GM10248 (cell line): Measurements from ENCODE around the gene DEDD2.

ENCODE experiments used
- CTCF ChIA-PET: fragments of 300-600 bp; sonication (Branson Sonifier 250); formaldehyde crosslinking; extraction: SDS; loops from one replicate; lab custom pipeline; 2021; ENCODE audit warnings: antibody characterized with exemption; lab: Yijun Ruan, JAX
- POLR2A ChIA-PET: fragments of 350-650 bp; sonication (Branson Sonifier 250); formaldehyde crosslinking; extraction: SDS; loops from one replicate; lab custom pipeline; 2020; ENCODE audit warnings: antibody characterized with exemption; lab: Yijun Ruan, JAX
- DNase-seq: peaks from one replicate; pipeline ENCODE4 v3.0.0; 2012; ENCODE audit errors: extremely low spot score
- TF ChIP-seq, protein P1 (sequence below): IDR thresholded peaks from 2 replicates; pipeline ENCODE4 v1.5.1; 2012; ENCODE audit warnings: mild to moderate bottlenecking, low read depth; ENCODE audit errors: extremely low read depth, missing control alignments, control extremely low read depth

DEDD2 gene

GRCh38 chr19:42251572-42252358 is 34.3 kb upstream of the DEDD2 start:
- POLR2A ChIA-PET = interaction anchor here (0.6 kb wide), 1 partner anchor 53 kb away, joined by 7 read pairs; no protein-coding TSS in a partner anchor
- no peak for DNase-seq
- CTCF ChIA-PET = interaction anchor here (1.0 to 1.2 kb wide), 3 partner anchors 9 to 45 kb away, joined by 3 to 5 read pairs (median 4); no protein-coding TSS in a partner anchor
- TF ChIP-seq, protein P1, sequence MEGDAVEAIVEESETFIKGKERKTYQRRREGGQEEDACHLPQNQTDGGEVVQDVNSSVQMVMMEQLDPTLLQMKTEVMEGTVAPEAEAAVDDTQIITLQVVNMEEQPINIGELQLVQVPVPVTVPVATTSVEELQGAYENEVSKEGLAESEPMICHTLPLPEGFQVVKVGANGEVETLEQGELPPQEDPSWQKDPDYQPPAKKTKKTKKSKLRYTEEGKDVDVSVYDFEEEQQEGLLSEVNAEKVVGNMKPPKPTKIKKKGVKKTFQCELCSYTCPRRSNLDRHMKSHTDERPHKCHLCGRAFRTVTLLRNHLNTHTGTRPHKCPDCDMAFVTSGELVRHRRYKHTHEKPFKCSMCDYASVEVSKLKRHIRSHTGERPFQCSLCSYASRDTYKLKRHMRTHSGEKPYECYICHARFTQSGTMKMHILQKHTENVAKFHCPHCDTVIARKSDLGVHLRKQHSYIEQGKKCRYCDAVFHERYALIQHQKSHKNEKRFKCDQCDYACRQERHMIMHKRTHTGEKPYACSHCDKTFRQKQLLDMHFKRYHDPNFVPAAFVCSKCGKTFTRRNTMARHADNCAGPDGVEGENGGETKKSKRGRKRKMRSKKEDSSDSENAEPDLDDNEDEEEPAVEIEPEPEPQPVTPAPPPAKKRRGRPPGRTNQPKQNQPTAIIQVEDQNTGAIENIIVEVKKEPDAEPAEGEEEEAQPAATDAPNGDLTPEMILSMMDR = no peak

GRCh38 chr19:42250666-42251531 is 33.4 kb upstream of the DEDD2 start:
- POLR2A ChIA-PET = interaction anchor here (0.5 to 0.6 kb wide), 2 partner anchors 53 to 63 kb away, joined by 7 to 9 read pairs; no protein-coding TSS in a partner anchor
- CTCF ChIA-PET = interaction anchor here (1.2 kb wide), 1 partner anchor 8 kb away, joined by 5 read pairs; no protein-coding TSS in a partner anchor
- TF ChIP-seq, protein P1 = no peak
- DNase-seq = no peak

DNA sequence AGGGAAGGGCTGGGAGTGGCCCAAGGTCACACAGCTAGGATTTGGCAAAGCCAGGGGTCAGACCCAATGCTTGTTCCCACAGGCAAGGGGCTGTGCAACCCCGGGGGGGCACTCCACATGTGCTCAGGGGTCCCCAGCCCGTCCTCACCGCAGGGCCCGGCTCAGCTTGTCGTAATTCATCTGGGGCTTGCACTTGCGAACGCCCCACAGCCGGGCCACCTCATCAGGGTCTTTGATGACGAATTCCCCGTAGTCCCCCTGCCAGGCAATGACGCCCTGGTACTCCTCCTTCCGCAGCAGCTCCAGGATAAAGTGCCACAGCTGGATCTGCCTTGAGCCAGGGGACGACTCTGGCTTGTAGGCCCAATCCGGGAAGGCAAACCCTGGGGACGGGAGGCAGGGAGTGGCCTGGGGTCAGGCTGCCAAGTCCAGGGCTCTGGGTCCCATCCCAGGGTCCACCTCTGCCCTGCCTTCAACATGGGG is 32.7 kb upstream of the DEDD2 start:
- DNase-seq = no peak
- ChIA-PET CTCF (interaction anchor here (0.8 to 1.2 kb wide), 3 partner anchors 20 to 46 kb away, joined by 3 to 5 read pairs (median 5); no protein-coding TSS in a partner anchor), POLR2A (no interaction called here)
- TF ChIP-seq, protein P1 = no peak

DNA sequence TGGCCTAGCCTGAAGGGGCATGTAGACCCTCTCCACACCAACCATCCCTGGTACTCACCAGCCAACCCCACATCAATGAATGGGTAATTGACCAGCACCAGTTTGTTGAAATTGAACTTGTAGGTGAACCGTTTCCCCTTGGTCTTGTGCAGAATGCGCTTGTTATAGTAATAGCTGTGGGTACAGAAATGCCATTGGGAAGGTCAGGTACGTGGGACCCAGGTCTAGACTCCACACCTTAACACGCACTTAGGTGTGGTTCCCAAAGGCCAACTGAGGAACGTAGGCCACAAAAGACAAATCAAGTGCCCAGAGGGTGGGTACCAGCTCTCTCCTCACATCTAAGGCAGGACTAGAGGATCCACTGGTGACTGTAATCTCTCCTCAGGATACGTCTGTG is 32.3 kb upstream of the DEDD2 start:
- no peak for DNase-seq
- POLR2A ChIA-PET = no interaction called here
- TF ChIP-seq, protein P1 = no peak
- CTCF ChIA-PET = interaction anchor here (0.8 to 1.2 kb wide), 3 partner anchors 20 to 47 kb away, joined by 3 to 5 read pairs (median 5); no protein-coding TSS in a partner anchor

DNA sequence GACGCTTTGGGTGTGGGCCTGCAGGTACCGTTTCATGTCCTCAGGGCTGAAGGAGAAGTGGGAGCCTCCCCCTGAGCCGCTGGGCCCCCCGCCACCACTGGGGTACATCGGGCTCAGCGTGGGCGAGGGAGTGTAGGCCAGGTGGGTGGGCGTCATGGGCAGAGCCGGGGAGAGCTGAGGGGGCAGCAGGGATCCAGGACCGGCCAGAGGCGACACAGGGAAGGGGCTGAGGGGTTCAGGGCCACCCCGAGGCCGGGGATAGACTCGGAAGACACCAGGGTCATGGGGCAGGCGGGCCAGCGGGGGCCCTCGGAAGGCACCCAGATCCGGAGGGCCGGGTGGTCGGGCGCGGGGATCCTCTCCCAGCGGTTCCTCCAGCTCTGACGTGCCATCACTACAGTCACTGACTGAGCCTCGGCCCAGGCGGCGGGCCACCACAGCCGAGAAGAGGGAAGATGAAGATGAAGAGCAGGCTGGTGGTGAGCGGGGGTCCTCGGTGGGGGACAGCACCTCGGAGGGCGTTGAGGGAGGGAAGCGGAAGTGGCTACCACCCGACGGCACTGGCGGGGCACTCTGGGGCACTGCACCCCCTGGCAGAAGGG is 31.8 kb upstream of the DEDD2 start:
- no peak for DNase-seq
- CTCF ChIA-PET = interaction anchor here (1.1 to 8.8 kb wide), 3 partner anchors 19 to 47 kb away, joined by 3 to 87 read pairs (median 5); no protein-coding TSS in a partner anchor
- TF ChIP-seq, protein P1 = no peak
- POLR2A ChIA-PET = no interaction called here
